Left lobe of liver (tissue), 2 donors: ENCODE measurements around the gene TBC1D22A. TPM values are rescaled to one million over a fixed set of nuclear protein-coding genes. Genes with fewer than 3 reads are reported as not detected.

Experiments
- ATAC-seq: fragments of 200-7000 bp; cut with Tn5 transposase; one replicate; pipeline ENCODE4 v1.9.1; 2020; ENCODE audit warnings: mild to moderate bottlenecking, moderate library complexity
- DNase-seq: peaks from one replicate; pipeline ENCODE4 v3.0.0-alpha.2; 2020; ENCODE audit warnings: low spot score
- total RNA-seq: library from RNA; stranded (reverse); gene quantifications from one replicate; pipeline ENCODE4 v1.2.1, GENCODE V29; 2021
- donor health status: DM: no; HTN: no; CAD: no; lungs with moderate emphysema.
- donor health status: DM: no; HTN: yes; CAD: no.

TBC1D22A gene
- total RNA-seq, 1 donor from 2014 or later: 12.4 TPM

- DNase-seq: no peak
- ATAC-seq: no peak
Observed at GRCh38 chr22:46752286-46752987, 10.0 kb upstream of the TBC1D22A start.

- no peak for DNase-seq
Observed at GRCh38 chr22:46752988-46753310, 9.5 kb upstream of the TBC1D22A start.

GRCh38 chr22:46753360-46753759, 9.1 kb upstream of the TBC1D22A start:
- peak; percentile 60 for ATAC-seq
- peak; percentile 89 for DNase-seq

More at GRCh38 chr22:46752988-46753310, 9.5 kb upstream of the TBC1D22A start:
- ATAC-seq: no peak

- no peak for DNase-seq
- ATAC-seq: no peak
Observed at GRCh38 chr22:46753761-46754109, 8.7 kb upstream of the TBC1D22A start.

- ATAC-seq: peak; percentile 60
- peak; percentile 93 for DNase-seq
Observed at GRCh38 chr22:46754110-46754799, 8.2 kb upstream of the TBC1D22A start.

GRCh38 chr22:46754826-46755225, 7.6 kb upstream of the TBC1D22A start:
- DNase-seq (no peak), ATAC-seq (no peak)

GRCh38 chr22:46755525-46755924, 6.9 kb upstream of the TBC1D22A start:
- ATAC-seq (no peak), DNase-seq (no peak)

GRCh38 chr22:46756097-46756496, 6.4 kb upstream of the TBC1D22A start:
- ATAC-seq: no peak
- DNase-seq: no peak

GRCh38 chr22:46757104-46757503, 5.3 kb upstream of the TBC1D22A start:
- peak; percentile 44 for ATAC-seq
- DNase-seq: peak; percentile 77

GRCh38 chr22:46758121-46758520, 4.3 kb upstream of the TBC1D22A start:
- no peak for ATAC-seq
- no peak for DNase-seq

- ATAC-seq (peak; percentile 59), DNase-seq (peak; percentile 69)
Observed at GRCh38 chr22:46758867-46759290, 3.6 kb upstream of the TBC1D22A start.

- ATAC-seq (no peak), DNase-seq (no peak)
Observed at GRCh38 chr22:46761017-46761416, 1.4 kb upstream of the TBC1D22A start.

- ATAC-seq (no peak), DNase-seq (no peak)
Observed at GRCh38 chr22:46761539-46762237, 762 bp upstream of the TBC1D22A start.

GRCh38 chr22:46763051-46763705, 728 bp downstream of the TBC1D22A start:
- ATAC-seq (peak; percentile 1), DNase-seq (no peak)

GRCh38 chr22:46764140-46764680, 1.8 kb downstream of the TBC1D22A start:
- ATAC-seq (no peak), DNase-seq (no peak)

- ATAC-seq (peak; percentile 13), DNase-seq (no peak)
Observed at GRCh38 chr22:46764779-46765485, 2.5 kb downstream of the TBC1D22A start.

- ATAC-seq (no peak), DNase-seq (no peak)
Observed at GRCh38 chr22:46766611-46767010, 4.2 kb downstream of the TBC1D22A start.

GRCh38 chr22:46767249-46767985, 5.0 kb downstream of the TBC1D22A start:
- no peak for DNase-seq
- no peak for ATAC-seq

- ATAC-seq: no peak
- DNase-seq: no peak
Observed at GRCh38 chr22:46769191-46769675, 6.8 kb downstream of the TBC1D22A start.

GRCh38 chr22:46769706-46770105, 7.3 kb downstream of the TBC1D22A start:
- DNase-seq (no peak), ATAC-seq (no peak)
